ENCODE data around the gene ST3GAL4.

GRCh38 chr11:126408901-126409619 is 53.6 kb downstream of the ST3GAL4 start:
- TF ChIP-seq CTCF (IDR thresholded peaks at IDR 0.05 in 4 of 5, conservative IDR thresholded peaks at IDR 0.05 in 1 of 5) = no peak
- TF ChIP-seq POLR2A (IDR thresholded peaks at IDR 0.05) = no peak

Data from gastrocnemius medialis (tissue), 4 donors.